ENCODE measurements around the gene EGLN3. TPM values are rescaled to one million over a fixed set of nuclear protein-coding genes. Genes with fewer than 3 reads are reported as not detected.
"Not testable (repeated sequence)": the region's sequence is repeated elsewhere in the genome, so short reads cannot be mapped to it uniquely, and the experiment has no call there.

Gene EGLN3
- total RNA-seq, 1 experiment from 2014 or later, result 4.5 TPM

GRCh38 chr14:33967138-33967537 is 16.3 kb upstream of the EGLN3 start:
- H3K9me3 ChIP-seq, result no peaks in the 10 kb centered on the region
- no peaks in the 10 kb centered on the region for H3K27me3 ChIP-seq
- DNase-seq, result no peak
- H3K36me3 ChIP-seq, result no peaks in the 10 kb centered on the region
- H3K4me3 ChIP-seq, result no peak overlapping the region

GRCh38 chr14:33966276-33966675 is 15.4 kb upstream of the EGLN3 start:
- H3K27me3 ChIP-seq, result no peaks in the 10 kb centered on the region
- no peaks in the 10 kb centered on the region for H3K36me3 ChIP-seq
- DNase-seq, result no peak
- no peaks in the 10 kb centered on the region for H3K9me3 ChIP-seq
- no peak overlapping the region for H3K4me3 ChIP-seq

GRCh38 chr14:33964599-33965317 is 13.9 kb upstream of the EGLN3 start:
- DNase-seq, result no peak
- H3K27me3 ChIP-seq, result no peaks in the 10 kb centered on the region
- no peaks in the 10 kb centered on the region for H3K9me3 ChIP-seq
- H3K4me3 ChIP-seq, result no peak overlapping the region
- no peaks in the 10 kb centered on the region for H3K36me3 ChIP-seq

- Histone ChIP-seq H3K9me3 (no peaks in the 10 kb centered on the region), H3K36me3 (no peaks in the 10 kb centered on the region), H3K27me3 (no peaks in the 10 kb centered on the region), H3K4me3 (no peak overlapping the region)
- no peak for DNase-seq
Observed at GRCh38 chr14:33963892-33964291, 13.0 kb upstream of the EGLN3 start.

- H3K9me3 ChIP-seq, H3K36me3 ChIP-seq, H3K4me3 ChIP-seq, DNase-seq, H3K27me3 ChIP-seq: not testable (repeated sequence)
Observed at GRCh38 chr14:33962466-33962865, 11.6 kb upstream of the EGLN3 start.

- Histone ChIP-seq H3K27me3 (no peaks in the 10 kb centered on the region), H3K36me3 (no peaks in the 10 kb centered on the region), H3K9me3 (no peaks in the 10 kb centered on the region), H3K4me3 (no peak overlapping the region)
- no peak for DNase-seq
Observed at GRCh38 chr14:33962016-33962415, 11.1 kb upstream of the EGLN3 start.

DNA sequence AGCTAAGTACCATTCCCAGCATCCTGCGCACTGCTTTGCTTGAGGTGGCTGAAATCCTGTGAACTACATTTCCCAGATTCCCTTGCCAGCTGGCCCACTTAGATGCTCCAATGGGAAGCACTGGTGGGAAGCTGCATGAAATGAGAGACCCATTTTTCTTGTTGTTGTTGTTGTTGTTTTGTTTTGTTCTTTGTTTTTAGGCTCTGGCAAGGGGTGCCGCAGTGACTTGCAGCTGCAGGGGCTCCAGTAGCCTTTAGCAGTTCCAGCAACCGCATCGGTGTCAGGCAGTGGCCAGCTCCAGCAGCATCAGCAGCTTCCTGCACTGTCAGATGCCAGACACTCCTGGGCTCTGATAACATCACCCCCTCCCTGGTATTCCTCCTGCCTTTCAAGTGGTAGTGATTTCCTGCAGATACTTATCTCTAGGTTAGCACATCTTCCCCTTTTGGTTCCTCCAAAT is 8.8 kb upstream of the EGLN3 start:
- H3K27me3 ChIP-seq, result no peaks in the 10 kb centered on the region
- no peaks in the 10 kb centered on the region for H3K36me3 ChIP-seq
- H3K9me3 ChIP-seq, result no peaks in the 10 kb centered on the region
- H3K4me3 ChIP-seq, result no peak overlapping the region
- no peak for DNase-seq

GRCh38 chr14:33958605-33959226 is 7.8 kb upstream of the EGLN3 start:
- no peaks in the 10 kb centered on the region for H3K36me3 ChIP-seq
- H3K4me3 ChIP-seq, result no peak overlapping the region
- DNase-seq, result no peak
- H3K9me3 ChIP-seq, result no peaks in the 10 kb centered on the region
- H3K27me3 ChIP-seq, result no peaks in the 10 kb centered on the region

DNA sequence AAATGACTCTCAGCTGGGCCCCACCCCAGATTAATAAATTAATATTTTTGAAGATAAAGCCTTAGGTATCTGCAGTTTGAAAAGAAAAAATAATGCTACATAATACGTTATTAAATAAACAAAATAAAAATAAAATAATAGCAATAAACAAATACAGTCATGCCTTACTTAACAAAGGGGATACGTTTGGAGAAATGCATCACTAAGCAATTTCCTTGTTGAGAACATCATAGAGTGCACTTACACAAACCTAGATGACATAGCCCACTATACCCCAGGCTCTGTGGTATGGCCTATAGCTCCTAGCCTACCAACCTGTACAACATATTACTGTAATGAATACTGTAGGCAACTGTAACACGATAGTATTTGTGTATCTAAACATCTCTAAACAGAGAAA is 7.1 kb upstream of the EGLN3 start:
- no peak for DNase-seq
- no peaks in the 10 kb centered on the region for H3K36me3 ChIP-seq

DNA sequence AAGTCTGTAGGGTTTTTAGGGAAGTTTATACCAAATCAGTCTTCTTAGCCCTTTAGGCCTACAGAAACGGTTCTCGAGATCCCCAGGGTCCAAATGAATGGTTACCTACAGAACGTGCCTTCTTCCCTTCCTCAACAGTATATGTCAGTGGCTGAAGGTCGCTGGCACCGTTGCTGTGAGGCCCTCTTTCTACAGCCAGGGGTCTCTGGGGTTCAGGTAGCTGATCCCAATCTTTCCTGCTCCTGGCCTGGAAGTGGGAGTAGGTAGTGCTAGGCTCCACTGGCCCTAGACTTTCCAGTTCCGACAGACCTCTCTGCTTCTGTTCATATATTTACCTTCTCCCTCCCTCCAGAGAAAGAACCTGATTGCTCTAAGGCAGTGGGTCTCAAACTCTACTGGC is 6.4 kb upstream of the EGLN3 start:
- H3K4me3 ChIP-seq, result no peak overlapping the region
- no peaks in the 10 kb centered on the region for H3K36me3 ChIP-seq
- no peaks in the 10 kb centered on the region for H3K27me3 ChIP-seq
- DNase-seq, result no peak
- H3K9me3 ChIP-seq, result no peaks in the 10 kb centered on the region

More for the DNA sequence above, 7.1 kb upstream of the EGLN3 start:
- no peaks in the 10 kb centered on the region for H3K9me3 ChIP-seq
- no peaks in the 10 kb centered on the region for H3K27me3 ChIP-seq
- no peak overlapping the region for H3K4me3 ChIP-seq

- Histone ChIP-seq H3K9me3 (no peaks in the 10 kb centered on the region), H3K27me3 (no peaks in the 10 kb centered on the region), H3K36me3 (no peaks in the 10 kb centered on the region), H3K4me3 (no peak overlapping the region)
- DNase-seq, result no peak
Observed at GRCh38 chr14:33956640-33957039, 5.8 kb upstream of the EGLN3 start.

GRCh38 chr14:33954016-33954598 is 3.2 kb upstream of the EGLN3 start:
- H3K9me3 ChIP-seq, result no peaks in the 10 kb centered on the region
- peaks cover 12% of the 10 kb centered on the region for H3K27me3 ChIP-seq
- no peaks in the 10 kb centered on the region for H3K36me3 ChIP-seq
- DNase-seq, result peak; percentile 3
- no peak overlapping the region for H3K4me3 ChIP-seq

DNA sequence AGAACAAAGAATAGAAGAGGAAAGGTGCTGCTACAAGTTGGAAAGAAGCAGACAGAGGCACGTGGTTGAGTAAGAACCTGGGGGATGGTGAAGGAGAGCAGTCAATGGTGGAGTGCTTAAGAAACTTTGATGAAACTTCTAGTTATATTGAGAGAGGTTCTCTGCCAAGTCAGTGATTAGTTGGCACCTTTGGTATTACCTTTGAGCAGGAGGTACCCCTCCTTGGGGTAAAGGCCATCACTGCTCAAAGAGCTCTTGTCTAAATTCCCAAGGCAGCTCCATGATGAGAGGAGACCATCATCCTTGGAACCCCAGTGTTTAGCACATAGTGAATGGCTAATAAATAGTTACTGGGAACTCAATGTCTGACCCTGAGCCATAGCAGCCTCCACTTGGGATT is 1.7 kb upstream of the EGLN3 start:
- Histone ChIP-seq H3K4me3 (no peak overlapping the region), H3K27me3 (peaks cover 12% of the 10 kb centered on the region), H3K9me3 (no peaks in the 10 kb centered on the region), H3K36me3 (no peaks in the 10 kb centered on the region)
- DNase-seq, result no peak

DNA sequence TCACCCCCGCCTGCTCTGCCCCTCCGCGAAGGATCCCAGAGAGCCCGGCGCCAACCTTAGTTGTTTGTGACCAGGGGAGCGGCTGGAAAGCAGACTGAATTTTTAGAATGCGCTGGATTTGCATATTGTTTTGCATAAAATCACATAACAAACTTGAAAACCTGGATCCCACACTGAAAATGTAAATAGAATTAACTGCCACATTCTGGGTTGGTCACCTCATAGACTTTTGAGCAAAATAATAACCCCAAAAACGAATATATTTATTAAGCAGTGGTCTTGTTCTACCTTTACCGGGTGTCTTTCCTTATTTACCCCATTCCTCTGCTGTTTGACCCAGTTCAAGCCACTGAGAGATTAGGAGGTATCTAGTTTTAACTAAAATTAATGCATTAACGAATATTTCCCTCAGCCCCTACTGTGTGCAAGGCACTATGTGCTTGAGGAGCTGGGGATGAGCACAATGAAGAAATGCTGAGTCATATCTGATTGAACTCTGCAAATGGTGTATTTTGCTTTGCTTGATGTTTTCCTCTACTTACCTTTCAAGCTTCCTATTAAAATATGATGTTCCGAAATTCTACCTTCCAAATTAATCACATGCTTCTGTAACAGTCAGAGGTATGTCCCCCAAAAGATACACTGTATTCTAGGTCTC is 438 bp upstream of the EGLN3 start:
- Histone ChIP-seq H3K27me3 (peaks cover 12% of the 10 kb centered on the region), H3K36me3 (no peaks in the 10 kb centered on the region), H3K4me3 (peak overlapping the region; percentile 56), H3K9me3 (no peaks in the 10 kb centered on the region)
- no peak for DNase-seq

- peaks cover 12% of the 10 kb centered on the region for H3K27me3 ChIP-seq
- no peaks in the 10 kb centered on the region for H3K36me3 ChIP-seq
- no peak for DNase-seq
Observed at GRCh38 chr14:33949411-33949893, 1.4 kb downstream of the EGLN3 start.

DNA sequence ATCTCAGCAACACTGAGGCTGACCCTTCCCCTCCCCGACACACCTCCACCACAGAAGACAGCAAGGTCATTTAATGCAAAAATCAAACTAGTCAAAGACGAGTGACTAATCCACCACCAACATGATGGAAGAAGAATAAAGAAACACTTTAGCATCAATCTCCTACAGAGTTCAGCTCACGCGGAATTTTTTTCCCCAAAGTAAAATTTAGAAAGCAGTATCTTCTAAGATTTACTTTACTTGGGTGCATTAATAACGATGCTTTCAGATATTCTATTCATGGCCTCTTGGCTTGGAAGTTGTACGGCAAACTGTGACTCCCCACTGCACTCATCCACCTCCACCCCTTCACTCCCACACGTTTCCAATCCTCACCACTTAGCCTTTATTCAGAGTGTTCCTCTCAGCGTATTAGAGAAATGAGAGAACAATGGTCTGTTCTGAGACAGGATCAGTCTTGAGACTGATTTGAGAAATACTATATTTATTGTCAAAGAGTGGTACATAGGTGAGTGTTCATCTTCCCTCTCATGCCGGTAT is 1.9 kb downstream of the EGLN3 start:
- H3K9me3 ChIP-seq, result no peaks in the 10 kb centered on the region
- no peak overlapping the region for H3K4me3 ChIP-seq
- DNase-seq, result no peak
- no peaks in the 10 kb centered on the region for H3K36me3 ChIP-seq
- peaks cover 12% of the 10 kb centered on the region for H3K27me3 ChIP-seq

More at GRCh38 chr14:33949411-33949893, 1.4 kb downstream of the EGLN3 start:
- H3K9me3 ChIP-seq, result no peaks in the 10 kb centered on the region
- H3K4me3 ChIP-seq, result no peak overlapping the region

Data from MG63 (cell line).